Spleen (tissue), 7 donors: ENCODE data around the gene CTBP1.

Experiments
- CTCF ChIP-seq, 11 experiments: fragments of 200-600 bp in 7 of 11; fragments of 450-650 bp in 4 of 11; sonication (generic) in 4 of 11; IDR thresholded peaks in 8 of 11; conservative IDR thresholded peaks in 3 of 11; 1 replicate in 7 of 11; 2 replicates in 4 of 11; pipeline versions ENCODE4 v1.4.0 to v1.8.0; 2016 to 2021; ENCODE audit warnings: antibody characterized with exemption in 11 of 11, inconsistent platforms in 4 of 11, mild to moderate bottlenecking in 1 of 11
- POLR2AphosphoS5 ChIP-seq, 3 donors: sonication (generic); formaldehyde crosslinking; IDR thresholded peaks; one replicate each; pipeline ENCODE4 v1.5.1; 2017; ENCODE audit warnings: antibody characterized with exemption in 3 of 3
- donor health status: DM: no; HTN: no; CAD: no; lungs with moderate emphysema.
- donor health status: DM: no; HTN: no; CAD: no.
- donor health status: DM: no; HTN: no; CAD: no.

- no peak for TF ChIP-seq CTCF (IDR thresholded peaks at IDR 0.05 in 8 of 11, conservative IDR thresholded peaks at IDR 0.05 in 3 of 11)
- peak in 1 of 3 donors; percentile 41 for TF ChIP-seq POLR2AphosphoS5 (IDR thresholded peaks at IDR 0.05)
Observed at GRCh38 chr4:1235381-1236102, 13.4 kb downstream of the CTBP1 start.
